Middle frontal gyrus (tissue), 1 donor: Measurements from ENCODE around the gene HSPB7.
"Not testable (repeated sequence)": the region's sequence is repeated elsewhere in the genome, so short reads cannot be mapped to it uniquely, and the experiment has no call there.

Source experiments
- DNase-seq: peaks from one replicate; pipeline ENCODE4 v3.0.0-alpha.2; 2015; ENCODE audit warnings: low spot score; ENCODE audit errors: extremely low spot score

Gene HSPB7

DNA sequence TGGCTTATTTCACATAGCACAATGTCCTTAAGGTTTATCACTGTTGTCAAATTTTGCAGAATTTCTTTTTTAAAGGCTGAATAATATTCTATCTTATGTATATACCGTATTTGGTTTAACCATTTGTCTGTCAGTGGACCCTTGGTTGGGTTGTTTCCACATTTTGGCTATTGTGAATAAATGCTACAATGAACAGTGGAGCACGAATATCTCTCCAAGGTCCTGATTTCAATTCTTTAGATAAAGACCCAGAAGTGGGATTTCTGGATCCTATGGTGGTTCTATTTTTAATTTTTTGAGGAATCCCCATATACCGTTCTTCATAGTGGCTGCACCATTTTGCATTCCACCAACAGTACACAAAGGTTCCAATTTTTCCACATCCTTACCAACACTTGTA is 36.2 kb downstream of the HSPB7 start:
- no peak for DNase-seq

- DNase-seq = not testable (repeated sequence)
These were observed 39.9 kb downstream of the HSPB7 start for GRCh38 chr1:15977947-15978346.

DNA sequence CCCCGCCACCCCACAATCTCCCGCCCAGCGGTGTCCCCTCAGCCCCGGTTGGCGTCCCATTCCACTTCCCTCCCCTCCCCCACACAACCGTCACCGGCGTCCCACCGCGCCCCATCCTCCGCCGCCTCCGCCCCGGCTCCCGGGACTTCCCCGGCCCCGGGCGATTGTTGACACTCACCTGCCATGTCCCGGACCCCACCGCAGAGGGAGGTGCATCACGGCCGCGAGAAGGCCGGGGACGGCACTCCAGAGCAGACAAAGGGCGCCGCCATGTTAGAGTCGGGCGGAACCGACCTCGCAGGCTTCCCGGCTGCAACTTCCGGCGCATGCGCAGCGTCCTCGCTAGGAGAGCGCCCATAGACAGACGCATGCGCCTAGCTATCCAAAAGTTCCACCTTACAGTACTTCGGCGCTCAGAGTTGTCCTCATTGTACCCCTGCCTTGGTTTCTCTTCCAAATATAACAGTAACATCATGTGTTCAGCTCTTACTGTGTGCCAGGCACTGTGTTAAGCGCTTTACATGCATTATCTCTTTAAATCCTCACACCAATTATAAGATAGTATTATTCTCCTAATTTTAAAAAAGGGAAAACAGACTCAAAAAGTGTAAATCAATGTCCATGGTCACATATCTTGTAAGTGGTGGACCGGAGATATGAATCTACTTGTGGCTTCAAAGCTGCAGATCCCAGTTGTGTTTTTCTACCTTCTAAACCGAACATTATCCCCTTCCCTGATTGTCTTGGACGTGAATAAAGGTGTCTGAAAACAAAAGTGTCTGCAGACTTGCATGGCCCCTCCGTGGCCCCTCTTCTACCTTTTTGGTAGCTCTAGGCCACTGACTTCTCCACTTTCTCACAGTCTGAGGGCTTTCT is 41.8 kb downstream of the HSPB7 start, which contains the start of gene ZBTB17:
Gene ZBTB17, minus strand, starts transcription at position 297 of the 876 bp plus-strand sequence. CDS start 27,606 bp downstream, outside the sequence.
- DNase-seq = peak; percentile 92

- no peak for DNase-seq
These were observed 42.5 kb downstream of the HSPB7 start for GRCh38 chr1:15975358-15975804.

DNA sequence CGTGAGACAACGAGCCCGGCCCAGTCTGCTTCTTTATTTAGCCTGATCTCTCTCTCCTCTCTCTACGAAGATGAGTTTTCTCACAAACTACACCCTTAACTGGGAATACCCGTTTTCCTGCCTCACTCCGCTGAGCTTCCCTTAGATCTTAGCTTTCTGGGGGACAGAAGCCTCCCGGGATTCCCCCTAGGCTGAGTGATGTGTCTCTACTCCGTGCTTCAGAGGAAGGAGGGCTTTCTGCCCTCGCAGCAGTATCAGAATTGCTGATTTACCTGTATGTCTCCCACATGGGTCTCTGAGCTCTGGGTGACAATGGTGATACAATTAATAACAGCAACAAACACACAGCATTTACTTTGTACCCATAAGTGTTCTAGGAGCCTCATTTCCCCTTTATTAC is 43.0 kb downstream of the HSPB7 start:
- no peak for DNase-seq

DNA sequence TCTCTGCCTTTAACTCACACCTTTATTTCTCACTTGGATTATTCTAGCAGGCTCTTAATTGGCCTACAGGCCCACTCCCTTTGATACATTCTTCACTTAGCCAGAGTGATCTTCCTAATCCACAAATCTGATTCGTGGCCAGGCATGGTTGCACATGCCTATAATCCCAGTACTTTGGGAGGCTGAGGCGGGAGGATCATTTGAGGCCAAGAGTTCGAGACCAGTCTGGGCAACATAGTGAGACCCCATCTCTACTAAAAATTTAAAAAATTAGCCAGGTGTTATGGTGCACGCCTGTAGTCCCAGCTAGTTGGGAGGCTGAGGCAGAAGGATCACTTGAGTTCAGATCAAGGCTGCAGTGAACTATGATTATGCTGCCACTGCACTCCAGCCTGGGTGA is 44.1 kb downstream of the HSPB7 start:
- no peak for DNase-seq

DNA sequence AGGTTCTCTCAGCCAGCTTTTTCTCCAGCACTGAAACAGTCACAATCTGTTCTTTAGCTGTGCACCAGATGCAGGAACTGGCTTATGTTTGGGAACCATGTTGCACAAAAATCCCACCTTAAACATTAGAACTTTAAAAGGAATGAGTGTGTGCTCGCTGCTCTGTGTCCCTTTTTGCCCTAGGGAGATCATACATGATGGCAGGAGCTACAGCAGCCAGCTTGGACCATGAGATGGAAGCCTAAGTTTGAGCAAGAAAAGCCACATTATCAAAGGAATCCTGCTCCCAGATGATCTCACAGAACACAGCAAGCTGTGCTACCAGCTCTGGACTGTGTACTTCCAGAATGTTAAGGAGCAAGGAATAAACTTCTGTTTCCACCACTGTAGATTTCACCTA is 45.4 kb downstream of the HSPB7 start:
- DNase-seq = no peak

- no peak for DNase-seq
These were observed 46.9 kb downstream of the HSPB7 start for GRCh38 chr1:15970911-15971310.

DNA sequence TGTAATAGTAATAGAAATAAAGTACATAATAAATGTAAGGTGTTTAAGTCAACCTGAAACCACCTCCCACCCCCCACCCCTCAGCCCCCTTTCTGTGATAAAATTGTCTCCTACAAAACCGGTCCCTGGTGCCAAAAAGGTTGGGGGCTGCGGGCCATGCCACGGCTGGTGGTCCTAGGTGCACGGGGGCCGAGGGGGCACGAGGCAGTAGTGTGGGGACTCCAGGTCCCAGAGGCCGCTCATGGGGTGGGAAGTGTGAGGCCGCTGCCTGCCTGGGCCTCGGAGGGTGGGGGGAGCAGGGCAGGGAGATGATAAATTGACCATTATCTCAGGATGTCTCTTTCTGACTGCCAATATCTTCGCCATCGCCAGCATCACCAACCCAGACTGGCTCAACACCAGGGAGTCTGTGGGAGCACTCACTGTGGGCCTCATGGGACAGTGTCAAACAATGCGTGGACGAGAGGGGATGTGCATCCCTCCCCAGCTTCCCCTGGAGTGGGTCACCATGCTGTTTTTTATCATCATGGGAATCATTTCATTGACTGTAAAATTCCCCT is 48.4 kb downstream of the HSPB7 start:
- DNase-seq = no peak

- DNase-seq = no peak
These were observed 49.7 kb downstream of the HSPB7 start for GRCh38 chr1:15968172-15968571.

DNA sequence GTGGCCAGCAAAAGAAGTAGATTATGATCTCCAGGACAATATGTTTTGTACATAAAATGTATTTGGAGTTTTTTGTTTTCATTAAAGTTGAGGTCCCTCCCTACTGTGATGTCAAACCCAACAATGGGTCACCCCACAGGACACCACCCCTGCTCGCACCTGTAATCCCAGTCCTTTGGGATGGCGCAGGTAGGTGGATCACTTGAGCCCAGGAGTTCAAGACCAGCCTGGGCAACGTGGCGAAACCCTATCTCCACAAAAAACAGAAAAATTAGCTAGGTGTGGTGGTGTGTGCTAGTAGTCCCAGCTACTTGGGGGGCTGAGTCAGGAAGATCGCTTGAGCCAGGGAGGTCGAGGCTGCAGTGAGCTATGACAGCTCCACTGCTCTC is 50.9 kb downstream of the HSPB7 start:
- DNase-seq = no peak

DNA sequence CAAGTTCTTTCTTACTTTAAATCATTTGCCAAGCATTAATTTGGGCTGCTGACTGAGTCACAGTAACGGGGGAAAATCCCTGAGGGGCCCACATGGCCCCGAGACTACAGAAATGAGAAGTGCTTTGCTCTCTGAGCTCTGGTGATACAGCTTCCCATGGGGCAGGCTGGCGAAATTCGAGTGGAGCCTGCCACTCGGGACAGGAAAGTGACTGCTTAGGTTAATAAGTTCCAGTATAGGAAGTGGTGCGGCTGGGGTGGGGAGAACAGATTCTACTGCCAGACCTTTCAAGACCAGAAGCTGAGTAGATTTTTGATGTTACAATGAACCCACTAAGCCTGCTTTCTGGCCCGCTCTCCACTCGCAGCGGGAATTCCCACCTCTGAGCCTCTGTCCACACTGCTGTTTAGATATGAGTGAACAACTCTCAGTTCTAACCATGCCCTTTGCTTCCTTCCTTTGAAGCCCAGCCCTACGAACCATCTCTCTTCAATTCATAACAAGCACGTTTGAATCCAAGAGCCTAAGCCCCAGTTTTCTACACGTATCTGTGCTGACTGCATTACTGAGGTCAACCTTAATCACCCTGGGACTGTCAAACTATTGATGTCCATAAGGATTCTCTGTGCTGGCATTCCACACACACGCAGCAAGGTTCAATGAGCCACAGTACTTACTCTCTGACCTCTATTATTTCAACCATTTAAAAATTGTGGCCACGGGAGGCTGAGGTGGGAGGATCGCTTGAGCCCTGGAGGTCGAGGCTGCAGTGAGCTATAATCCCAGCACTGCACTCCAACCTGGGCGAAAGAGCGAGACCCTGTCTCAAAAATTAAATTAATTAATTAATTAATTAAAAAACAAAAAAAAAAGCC is 51.5 kb downstream of the HSPB7 start:
- DNase-seq = no peak

- DNase-seq = peak; percentile 77
These were observed 52.5 kb downstream of the HSPB7 start for GRCh38 chr1:15965228-15965767.
